GM12874 (cell line): ENCODE measurements around the gene FANCF.

Experiments used
- TF ChIP-seq, protein P1 (sequence below): IDR thresholded peaks from 2 replicates; pipeline ENCODE4 v1.5.1; 2011; ENCODE audit warnings: low read depth, mild to moderate bottlenecking, control low read depth, low read length, moderate library complexity; ENCODE audit not compliant: insufficient read depth

Gene FANCF

DNA sequence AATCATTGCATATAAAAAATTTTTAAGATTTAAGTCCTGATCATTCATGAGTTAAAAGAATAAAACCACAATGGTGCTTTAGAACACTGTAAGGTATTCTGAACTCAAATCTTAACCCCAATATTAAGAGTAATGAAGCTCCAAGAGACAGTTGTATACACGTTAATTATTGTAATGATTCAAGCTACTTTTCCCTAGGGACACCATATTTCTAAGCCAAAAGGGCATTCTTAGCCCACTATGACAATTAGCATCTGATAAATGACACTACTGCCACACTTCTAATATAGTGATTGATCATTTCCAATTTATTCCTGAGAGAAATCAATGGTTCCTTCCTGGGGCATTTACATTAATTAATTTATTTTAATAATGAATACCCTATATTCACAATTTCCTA lies 21.7 kb downstream of the FANCF start:
- TF ChIP-seq, protein P1, sequence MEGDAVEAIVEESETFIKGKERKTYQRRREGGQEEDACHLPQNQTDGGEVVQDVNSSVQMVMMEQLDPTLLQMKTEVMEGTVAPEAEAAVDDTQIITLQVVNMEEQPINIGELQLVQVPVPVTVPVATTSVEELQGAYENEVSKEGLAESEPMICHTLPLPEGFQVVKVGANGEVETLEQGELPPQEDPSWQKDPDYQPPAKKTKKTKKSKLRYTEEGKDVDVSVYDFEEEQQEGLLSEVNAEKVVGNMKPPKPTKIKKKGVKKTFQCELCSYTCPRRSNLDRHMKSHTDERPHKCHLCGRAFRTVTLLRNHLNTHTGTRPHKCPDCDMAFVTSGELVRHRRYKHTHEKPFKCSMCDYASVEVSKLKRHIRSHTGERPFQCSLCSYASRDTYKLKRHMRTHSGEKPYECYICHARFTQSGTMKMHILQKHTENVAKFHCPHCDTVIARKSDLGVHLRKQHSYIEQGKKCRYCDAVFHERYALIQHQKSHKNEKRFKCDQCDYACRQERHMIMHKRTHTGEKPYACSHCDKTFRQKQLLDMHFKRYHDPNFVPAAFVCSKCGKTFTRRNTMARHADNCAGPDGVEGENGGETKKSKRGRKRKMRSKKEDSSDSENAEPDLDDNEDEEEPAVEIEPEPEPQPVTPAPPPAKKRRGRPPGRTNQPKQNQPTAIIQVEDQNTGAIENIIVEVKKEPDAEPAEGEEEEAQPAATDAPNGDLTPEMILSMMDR: no peak

DNA sequence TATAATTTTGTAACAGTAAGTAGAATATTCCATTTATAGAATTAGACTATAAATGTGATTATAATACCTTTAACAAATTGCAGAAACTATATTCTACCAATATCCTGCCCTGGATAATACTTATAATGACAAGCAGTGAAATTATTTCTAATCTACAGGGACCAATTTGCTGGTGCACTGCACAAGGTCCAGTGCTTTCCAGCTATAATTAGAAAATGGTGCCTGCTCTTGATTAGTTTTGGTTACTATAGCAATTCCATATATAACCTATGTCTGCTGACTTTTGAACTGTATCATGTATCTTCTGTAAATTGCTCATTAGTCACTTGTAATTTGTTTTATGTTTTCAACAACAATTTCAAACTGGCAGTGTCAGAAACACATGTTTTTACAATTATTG lies 23.1 kb downstream of the FANCF start:
- TF ChIP-seq, protein P1: no peak

DNA sequence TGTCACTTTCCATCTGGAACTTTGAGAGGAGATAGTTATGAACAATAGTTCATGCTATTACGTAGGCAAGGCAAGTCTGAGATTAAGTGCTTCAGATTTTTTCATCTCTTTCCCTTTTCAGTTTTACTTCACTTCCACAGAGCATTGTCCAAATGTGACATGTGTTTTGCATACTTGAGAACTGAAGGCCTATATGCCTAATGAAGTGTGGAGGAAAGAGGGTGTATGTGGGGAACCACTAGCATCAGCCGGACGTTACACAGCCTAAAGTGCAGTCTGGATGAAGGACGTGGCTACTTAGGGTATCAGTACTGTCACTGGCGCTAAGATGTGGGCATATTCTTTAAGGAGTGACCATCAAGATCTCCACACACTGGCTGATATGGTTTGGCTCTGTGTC lies 26.2 kb downstream of the FANCF start:
- TF ChIP-seq, protein P1: no peak

DNA sequence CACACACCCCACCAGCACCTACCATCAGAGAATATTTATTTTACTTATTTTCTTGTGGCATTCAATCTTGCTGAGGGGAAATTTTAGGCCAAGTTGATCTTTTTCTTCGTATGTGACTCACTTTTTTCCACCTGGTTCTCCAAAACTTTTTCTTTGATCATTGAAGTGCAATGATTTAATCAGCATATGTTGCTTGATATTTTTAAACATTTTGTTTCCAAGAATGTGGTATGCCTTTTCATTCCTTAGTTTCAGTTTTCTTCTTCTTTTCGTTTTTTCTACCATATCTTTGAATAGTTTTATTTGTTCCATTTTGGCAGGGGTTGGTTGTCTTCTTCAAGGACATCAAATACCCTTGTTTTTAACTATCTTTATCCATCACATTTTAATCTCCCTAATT lies 28.6 kb downstream of the FANCF start:
- TF ChIP-seq, protein P1: no peak

DNA sequence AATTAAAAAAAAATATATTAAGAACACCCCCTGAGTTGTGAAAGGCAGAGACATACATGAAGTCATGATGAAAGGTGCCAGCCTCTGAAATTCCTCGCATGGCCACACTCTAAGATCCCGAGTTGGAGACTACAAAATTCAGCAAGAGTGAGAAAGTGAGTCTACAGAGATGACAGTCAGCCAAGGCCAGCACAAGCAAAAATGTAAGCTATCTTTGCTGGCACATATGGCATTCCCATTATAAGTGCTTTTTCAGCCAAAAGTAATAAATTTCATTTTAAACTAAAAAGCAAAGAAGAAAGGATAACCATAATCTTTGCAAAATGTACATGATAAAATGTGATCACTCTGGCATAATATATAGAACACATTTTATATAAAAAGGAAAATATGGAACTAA lies 40.6 kb downstream of the FANCF start:
- TF ChIP-seq, protein P1: no peak

DNA sequence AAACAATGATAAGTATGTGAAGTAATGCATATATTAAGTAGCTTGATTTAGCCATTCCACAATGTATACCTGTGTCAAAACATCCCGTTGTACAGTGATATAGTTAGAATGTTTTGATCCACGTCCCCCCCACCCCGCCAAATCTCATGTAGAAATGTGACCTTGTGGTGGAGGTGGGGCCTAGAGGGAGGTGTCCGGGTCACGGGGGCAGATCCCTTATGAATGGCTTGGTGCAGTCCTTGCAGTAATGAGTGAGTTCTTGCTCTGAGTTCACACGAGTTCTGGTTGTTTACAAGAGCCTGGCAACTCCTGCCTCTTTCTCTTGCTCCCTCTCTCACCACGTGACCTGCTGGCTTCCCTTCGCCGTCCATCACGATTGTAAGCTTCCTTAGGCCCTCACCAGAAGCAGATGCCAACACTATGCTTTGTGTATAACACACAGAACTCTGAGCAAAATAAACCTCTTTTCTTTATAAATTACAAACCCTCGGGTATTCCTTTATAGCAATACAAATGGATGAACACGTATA lies 41.6 kb downstream of the FANCF start:
- TF ChIP-seq, protein P1: no peak

DNA sequence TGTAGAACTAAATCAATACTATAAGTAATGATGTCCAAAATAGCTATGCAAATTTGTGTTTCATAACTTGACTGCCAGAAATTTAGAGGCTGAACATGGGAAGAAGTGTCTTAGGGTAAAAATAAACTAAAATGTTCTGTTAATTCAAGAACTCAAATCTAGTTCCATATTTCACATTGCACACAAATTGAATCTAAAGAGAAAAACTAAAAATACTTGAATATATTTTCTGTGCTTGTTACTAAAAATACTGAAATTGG lies 43.5 kb downstream of the FANCF start:
- TF ChIP-seq, protein P1: no peak
